GM19324 (cell line): Measurements from ENCODE around the gene TMEM171.

Experiments used
- ATAC-seq: cut with Tn5 transposase; IDR thresholded peaks from one replicate; pipeline ENCODE4 v1.9.1; 2021; ENCODE audit warnings: mild to moderate bottlenecking, moderate library complexity; ENCODE audit not compliant: unreplicated experiment, low FRiP score

Gene TMEM171

GRCh38 chr5:73151766-73152410, 31.5 kb downstream of the TMEM171 start:
- no peak for ATAC-seq

GRCh38 chr5:73152411-73153388, 32.3 kb downstream of the TMEM171 start:
- ATAC-seq = no peak

GRCh38 chr5:73153513-73153912, 33.1 kb downstream of the TMEM171 start:
- no peak for ATAC-seq

- ATAC-seq = no peak
These were observed 34.0 kb downstream of the TMEM171 start for GRCh38 chr5:73154208-73155006.

- no peak for ATAC-seq
These were observed 35.2 kb downstream of the TMEM171 start for GRCh38 chr5:73155271-73156222.

GRCh38 chr5:73157414-73158303, 37.3 kb downstream of the TMEM171 start:
- no peak for ATAC-seq

GRCh38 chr5:73158313-73158712, 37.9 kb downstream of the TMEM171 start:
- ATAC-seq = no peak

- ATAC-seq = no peak
These were observed 39.9 kb downstream of the TMEM171 start for GRCh38 chr5:73160239-73160671.

GRCh38 chr5:73170522-73170921, 50.1 kb downstream of the TMEM171 start:
- ATAC-seq = no peak

- no peak for ATAC-seq
These were observed 51.1 kb downstream of the TMEM171 start for GRCh38 chr5:73171495-73171894.

- no peak for ATAC-seq
These were observed 52.6 kb downstream of the TMEM171 start, which contains the start of gene TMEM174 for GRCh38 chr5:73172951-73173350. Gene TMEM174, plus strand, starts transcription at chr5:73173193. Its CDS starts 51 bp downstream, at chr5:73173244.

- ATAC-seq = no peak
These were observed 53.9 kb downstream of the TMEM171 start for GRCh38 chr5:73174100-73174815.

GRCh38 chr5:73176250-73176649, 55.9 kb downstream of the TMEM171 start:
- ATAC-seq = no peak

- ATAC-seq = no peak
These were observed 57.9 kb downstream of the TMEM171 start for GRCh38 chr5:73178265-73178664.

- no peak for ATAC-seq
These were observed 59.4 kb downstream of the TMEM171 start for GRCh38 chr5:73179730-73180129.

- ATAC-seq = no peak
These were observed 60.2 kb downstream of the TMEM171 start for GRCh38 chr5:73180566-73180965.
